NAMALWA (cell line): ENCODE results near the gene MZB1.
"Not testable (repeated sequence)": the region's sequence is repeated elsewhere in the genome, so short reads cannot be mapped to it uniquely, and the experiment has no call there.

Source experiments
- DNase-seq: peaks from one replicate; pipeline ENCODE4 v3.0.0-alpha.2; 2015; ENCODE audit warnings: low spot score

Gene MZB1

GRCh38 chr5:139391570-139392323 lies 2.0 kb upstream of the MZB1 start:
- DNase-seq: peak; percentile 58

- DNase-seq: peak; percentile 26
Observed at GRCh38 chr5:139390639-139391569, 1.2 kb upstream of the MZB1 start.

DNA sequence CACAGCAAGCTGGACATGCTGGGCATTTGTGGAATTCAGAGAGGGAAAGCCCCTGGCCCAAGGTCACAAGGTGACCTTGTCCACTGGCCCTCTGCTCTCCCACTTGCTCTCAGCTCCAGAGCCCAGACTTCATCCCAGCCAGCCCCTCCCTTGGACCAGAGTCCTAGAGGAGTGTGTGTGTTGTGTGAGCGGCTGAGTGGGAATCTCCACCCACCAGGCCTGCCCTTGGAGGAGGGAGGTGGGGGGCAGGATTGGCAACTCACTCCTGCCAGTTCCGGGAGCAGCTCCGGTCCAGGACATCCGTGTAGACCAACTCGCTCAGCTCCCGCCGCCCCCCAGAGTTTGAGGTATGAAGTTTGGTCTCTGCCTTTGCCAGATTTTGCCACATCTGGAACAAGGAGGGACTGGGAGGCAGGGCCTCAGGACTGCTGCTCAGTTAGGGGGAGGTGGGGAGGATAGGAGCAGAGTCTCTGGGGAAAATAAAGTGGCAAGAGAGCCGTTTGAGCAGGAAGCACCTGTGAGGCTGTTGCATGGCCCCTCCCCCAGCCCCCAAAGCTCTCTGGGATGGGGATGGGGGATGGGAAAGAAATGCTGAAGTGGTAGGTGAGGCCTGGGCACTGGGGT lies 1.4 kb downstream of the MZB1 start:
- DNase-seq: peak; percentile 91

DNA sequence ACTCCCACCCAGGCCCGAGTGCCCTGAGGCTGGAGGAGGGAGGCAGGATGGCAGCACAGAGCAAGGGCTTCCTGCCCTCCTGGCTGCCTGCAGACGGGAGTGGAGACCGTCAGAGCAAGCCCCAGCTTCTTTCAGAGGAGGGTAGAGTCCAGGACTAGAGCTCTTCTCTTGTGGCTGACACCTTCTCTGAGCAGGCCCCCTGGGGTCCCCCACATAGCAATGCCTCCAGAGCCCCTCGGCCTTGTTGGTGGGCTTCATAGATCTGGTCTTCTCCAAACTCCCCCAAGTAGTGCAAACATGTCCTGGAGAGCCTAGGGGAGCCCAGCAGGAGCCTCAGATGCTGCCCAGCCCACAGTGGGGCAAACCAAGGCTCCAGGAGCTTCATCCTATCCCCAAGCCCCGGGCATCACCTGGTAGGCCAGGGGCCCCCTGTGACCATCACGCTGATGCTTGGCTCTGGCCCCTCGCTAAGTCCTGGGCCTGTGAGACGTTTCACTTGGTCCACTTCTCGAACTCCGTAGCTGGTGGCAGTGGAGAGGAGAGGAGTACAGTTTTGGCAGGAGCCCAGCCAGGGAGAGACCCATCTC lies 2.0 kb downstream of the MZB1 start:
- DNase-seq: peak; percentile 48

- DNase-seq: not testable (repeated sequence)
Observed at GRCh38 chr5:139386956-139387355, 2.8 kb downstream of the MZB1 start.

DNA sequence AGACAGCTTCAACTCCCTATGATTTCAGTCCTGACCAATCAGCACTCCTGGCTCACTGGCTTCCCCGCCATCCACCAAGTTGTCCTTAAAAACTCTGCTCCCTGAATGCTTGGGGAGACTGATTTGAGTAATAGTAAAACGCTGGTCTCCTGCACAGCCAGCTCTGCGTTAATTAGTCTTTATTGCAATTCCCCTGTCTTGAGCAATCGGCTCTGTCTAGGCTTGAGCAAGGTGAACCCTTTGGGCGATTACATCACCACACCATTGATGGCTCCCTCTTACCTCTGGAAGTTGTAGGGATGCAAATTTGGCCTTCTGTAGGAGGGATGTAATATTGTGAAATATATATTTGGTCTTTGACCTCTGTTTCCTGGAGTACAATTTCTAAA lies 3.7 kb downstream of the MZB1 start:
- no peak for DNase-seq

GRCh38 chr5:139385061-139386049 lies 4.4 kb downstream of the MZB1 start:
- DNase-seq: peak; percentile 59

DNA sequence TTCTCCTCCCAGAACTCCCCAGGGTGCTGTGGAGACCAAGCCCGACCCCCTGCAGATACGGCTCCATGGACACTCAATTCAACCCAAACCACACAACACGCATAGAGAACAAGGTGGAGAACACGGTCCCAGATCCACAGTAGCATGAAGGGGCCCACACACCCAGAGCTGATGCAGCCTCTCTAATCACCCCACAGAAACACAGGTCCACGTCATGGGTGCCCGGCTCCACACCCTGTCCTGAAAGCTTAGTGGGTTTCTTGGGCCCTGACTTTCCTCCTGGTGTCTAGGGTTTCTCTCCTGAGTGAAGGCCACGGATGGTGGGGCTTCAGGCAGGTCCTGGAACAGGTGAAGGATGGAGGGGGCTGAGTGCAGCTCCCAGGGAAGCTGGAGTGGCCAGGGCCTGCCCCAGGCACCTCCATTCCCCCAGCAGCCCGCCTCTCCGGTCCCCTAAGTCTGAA lies 5.1 kb downstream of the MZB1 start:
- no peak for DNase-seq

- DNase-seq: no peak
Observed at GRCh38 chr5:139383993-139384590, 5.6 kb downstream of the MZB1 start.

- no peak for DNase-seq
Observed at GRCh38 chr5:139383275-139383992, 6.3 kb downstream of the MZB1 start, which contains the start of gene SLC23A1. SLC23A1 (minus strand) TSS chr5:139383297; CDS start chr5:139383253, 44 bp downstream.

GRCh38 chr5:139382807-139383206 lies 6.9 kb downstream of the MZB1 start:
- DNase-seq: no peak

DNA sequence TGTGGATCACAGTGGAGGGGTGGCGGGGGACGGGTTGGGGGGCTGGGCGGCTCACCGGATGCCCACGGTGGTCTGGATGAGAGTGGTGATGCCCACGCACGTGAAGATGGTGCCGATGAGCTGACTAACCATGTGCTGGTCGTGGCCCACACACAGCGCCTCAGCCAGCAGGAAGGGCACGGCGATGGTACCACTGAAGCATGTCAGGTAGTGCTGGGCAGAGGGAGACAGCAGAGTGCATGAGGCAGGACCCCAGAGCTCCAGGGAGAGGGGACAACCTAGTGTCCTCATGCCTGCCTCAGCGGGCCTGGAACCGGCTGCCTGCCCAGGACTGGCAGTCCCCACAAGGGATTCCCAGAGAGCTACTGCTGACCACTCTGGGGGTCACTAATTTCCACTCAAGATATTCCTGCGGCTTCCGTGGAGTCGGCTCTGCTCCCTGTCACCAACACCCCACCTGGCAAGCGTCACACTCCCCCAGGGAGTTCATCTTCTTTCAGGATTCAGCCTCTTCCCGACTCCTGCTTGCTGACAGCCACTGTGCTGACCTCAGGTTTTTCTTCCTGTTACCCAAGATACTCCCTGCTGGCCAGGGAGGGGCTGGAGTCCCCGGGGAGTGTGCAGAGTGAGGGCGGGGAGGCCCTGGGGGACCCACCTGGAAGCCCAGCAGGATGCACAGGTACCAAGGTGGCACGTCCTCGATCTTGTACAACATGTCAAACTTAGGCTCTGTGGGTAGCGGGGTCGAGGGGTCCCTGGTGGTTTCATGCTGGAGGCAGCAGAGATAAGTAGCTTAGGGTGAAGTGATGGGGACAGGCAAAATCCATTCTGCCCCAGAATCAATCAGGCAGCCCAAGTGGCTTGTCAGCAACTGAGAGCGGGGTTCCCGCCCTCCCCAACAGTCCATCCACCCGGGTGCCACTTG lies 7.6 kb downstream of the MZB1 start:
- no peak for DNase-seq

- DNase-seq: no peak
Observed at GRCh38 chr5:139379626-139380449, 9.9 kb downstream of the MZB1 start.

DNA sequence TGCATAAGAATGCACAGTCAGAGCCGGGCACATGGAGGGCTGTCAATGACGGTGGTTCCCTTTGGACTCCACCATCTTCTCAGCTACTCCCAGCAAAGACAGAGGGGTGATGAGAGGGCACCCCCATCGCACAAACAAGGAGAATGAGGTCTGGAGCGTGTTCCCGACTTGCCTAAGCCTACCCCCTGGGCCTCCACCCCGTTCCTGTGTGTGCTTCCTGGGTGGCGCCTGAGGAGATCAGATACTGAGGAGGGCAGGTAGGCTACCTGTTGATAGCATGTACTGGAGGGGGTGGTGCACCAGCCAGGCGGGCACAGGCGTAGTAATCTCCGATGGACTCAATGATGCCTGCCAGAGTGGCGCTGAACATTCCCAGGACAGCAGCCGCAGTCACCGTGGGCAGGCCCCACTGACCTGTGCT lies 10.8 kb downstream of the MZB1 start:
- DNase-seq: no peak

DNA sequence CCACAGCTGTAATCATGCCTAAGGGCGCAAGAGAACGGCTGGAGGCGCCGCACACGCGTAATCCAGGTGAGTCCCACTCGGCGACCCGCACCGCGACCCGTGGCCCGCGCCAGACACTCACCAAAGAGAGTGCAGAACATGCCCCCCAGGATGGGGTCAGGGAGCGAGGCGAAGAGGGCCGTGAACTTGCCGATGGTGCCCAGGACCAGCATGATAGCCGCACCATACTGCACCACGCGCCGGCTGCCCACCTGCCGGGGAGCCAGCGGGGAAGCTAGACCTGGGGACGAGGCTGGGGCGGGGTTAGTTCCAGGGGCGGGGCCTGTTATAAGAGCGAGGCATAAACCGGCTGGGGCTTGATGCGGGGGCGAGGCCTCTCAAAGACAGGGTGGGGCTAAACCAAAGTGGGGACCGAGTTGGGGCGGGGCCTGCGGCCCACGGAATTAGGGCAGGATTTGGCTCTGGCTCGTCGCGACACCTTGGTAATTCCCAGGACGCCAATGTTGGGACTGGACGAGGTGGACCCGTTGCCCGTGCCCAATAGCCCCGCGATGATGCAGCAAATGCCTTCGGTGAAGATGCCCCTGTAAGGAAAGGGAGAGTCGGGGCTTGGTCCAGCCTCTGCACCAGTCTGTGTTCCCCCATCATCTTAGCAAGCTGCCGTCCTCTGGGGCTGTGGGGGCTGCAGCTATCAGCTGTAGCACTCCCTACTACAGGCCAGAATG lies 11.4 kb downstream of the MZB1 start:
- no peak for DNase-seq

- no peak for DNase-seq
Observed at GRCh38 chr5:139377226-139377625, 12.5 kb downstream of the MZB1 start.

GRCh38 chr5:139376364-139376763 lies 13.3 kb downstream of the MZB1 start:
- no peak for DNase-seq
